NCI-H2029 (cell line): Measurements from ENCODE around the gene TBX3.
"Not testable (repeated sequence)": the region's sequence is repeated elsewhere in the genome, so short reads cannot be mapped to it uniquely, and the experiment has no call there.

Experiments used
- DNase-seq: peaks from one replicate; lab custom pipeline; 2025; lab: John Stamatoyannopoulos, UW

The TBX3 gene

DNA sequence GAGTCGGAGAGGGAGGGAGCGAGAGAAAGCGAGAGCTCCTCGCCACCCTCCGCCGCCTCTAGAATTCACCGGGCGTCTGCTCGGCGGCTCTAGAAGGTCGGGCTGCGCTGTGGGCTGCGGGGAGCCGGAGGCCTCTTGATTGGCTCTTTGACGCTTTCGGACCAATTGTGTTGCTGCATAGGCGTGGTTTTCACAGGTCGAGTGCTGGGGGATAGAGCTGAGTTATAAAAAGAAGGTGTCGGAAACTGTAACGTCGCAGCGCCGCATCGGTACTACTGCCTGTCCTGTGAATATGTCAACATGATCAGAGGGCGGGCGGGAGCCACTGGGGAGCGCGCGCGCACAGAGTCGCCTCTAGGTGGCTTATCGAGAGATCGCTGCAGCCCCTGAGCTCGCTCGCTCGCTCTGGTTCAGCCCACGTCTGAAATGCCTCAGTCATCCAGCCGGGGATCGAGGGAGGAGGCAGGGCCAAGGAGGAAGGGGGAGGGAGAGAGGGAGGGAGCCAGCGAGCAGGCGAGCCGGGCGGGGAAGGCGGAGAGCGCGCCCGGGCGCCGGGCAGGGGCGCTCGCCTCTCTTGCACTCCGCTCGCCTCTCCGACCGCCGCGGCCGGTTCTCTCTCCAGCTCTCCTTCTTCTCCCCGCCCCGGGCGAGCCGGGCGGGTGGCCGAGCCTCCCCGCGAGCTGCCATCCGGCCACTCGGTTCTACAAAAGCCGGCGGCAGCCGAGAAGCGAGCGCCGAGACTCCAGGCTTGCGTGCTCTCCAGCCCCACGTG, at the start of gene TBX3:
TSS of gene TBX3 (minus strand) at position 78 of the 772 bp plus-strand sequence. CDS start 975 bp downstream, outside the sequence.
- DNase-seq, result peak; percentile 98

- no peak for DNase-seq
These were observed 48.6 kb upstream of the TBX3 start for GRCh38 chr12:114732426-114733030.

DNA sequence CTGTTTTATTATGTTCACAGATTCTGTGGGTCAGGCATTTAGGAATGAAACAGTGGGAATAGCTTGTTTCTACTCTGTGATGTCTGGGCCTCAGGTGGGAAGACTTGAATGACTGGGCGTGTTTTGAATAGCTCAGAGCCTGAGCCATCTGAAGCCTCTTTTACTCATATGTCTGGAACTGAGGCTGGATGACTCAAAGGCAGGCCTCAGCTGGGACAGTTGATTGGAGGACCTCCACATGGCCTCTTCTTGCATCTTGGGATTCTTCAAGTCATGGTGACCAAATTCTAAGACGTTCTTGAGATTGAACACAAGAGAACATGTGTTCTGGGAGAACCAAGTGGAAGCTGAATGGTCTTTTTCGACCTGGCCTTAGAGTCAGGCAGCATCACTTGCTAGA, 45.8 kb upstream of the TBX3 start:
- no peak for DNase-seq

DNA sequence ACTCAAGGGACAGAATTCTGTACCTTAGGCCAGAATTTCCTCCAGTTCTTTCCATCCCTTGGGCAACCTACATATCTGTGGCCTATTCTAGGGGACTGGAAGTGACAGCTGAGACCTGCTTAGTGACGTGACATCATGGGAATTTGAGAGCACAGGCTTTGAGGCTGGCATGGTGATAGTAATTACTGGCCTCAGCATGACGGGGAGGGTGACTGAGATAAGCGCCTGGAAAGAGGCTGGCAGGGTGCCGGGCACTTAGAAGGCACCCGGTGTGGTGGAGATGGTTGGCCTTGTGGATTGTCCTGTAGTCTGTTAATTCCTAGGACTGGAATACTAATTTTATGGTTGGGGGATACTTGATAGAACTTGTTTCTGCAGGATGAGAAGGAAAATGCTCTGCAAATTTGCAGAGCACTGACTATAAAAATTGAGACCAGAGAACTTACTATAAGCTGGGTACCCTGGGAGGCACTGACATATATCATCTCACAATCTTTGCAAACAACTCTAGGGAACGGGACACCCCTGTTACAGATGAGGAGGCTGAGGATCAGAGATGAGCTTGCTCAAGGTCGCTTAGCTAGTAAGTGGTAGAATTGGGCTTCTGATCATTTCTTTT, 42.2 kb upstream of the TBX3 start:
- DNase-seq, result peak; percentile 33

- DNase-seq, result not testable (repeated sequence)
These were observed 38.2 kb upstream of the TBX3 start for GRCh38 chr12:114722176-114722575.

- DNase-seq, result no peak
These were observed 37.3 kb upstream of the TBX3 start for GRCh38 chr12:114721266-114721665.

GRCh38 chr12:114713466-114714215, 29.7 kb upstream of the TBX3 start:
- no peak for DNase-seq

DNA sequence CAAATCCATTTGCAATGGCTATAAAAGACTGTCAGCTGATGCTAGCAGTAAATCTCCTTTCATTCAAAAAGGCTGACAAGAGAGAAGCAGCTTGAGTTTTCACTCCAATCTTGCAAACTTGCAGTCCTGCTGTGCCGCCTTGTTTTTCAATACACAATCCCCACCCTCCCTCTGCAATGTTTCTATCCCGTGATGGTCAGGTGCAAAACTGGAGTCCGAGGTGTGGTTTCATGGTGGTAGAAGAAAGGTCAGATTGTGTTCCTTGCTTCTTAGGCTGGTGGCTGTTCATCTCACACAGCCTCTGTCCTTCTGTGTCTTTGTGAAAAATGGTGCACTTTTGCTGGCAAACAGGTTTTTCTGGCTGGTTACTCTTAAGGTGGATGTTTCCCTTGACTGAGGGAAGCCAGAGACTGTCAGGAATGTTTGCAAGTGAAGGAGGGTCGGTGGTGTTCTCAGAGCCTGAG, 27.7 kb upstream of the TBX3 start:
- no peak for DNase-seq

DNA sequence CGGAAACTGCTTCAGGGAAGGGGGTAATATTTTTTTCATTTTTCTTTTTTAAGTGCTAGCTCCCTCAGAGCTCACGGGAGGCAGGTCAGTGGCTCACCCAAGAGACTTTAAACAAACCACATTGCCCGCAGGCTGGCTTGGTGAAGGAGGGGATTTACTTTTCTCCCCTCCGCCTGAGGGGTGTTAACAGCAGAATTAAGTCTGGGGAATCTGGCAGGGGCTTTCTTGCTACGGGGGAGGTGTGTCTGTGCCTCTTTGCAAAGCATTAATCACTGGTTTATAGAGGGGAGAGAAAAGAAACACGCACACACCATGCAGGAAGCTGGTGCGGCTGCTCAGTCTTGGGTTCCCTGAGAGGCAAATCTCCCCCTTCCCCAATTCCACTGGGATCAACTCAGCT, 26.2 kb upstream of the TBX3 start:
- no peak for DNase-seq

- no peak for DNase-seq
These were observed 25.1 kb upstream of the TBX3 start for GRCh38 chr12:114709112-114709511.

DNA sequence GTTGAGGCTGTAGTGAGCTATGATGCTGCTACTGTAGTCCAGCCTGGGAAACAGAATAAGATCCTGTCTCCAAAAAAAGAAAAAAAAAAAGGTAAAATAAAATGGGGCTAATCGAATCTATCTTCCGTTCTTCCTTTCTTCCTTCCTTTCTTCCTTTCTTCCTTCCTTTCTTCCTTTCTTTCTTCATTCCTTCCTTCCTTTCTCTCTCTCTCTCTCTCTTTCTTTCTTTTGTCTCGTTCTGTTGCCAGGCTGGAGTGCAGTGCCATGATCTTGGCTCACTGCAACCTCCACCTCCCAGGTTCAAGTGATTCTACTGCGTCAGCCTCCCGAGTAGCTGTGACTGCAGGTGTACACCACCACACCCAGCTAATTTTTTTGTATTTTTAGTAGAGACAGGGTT, 24.6 kb upstream of the TBX3 start:
- DNase-seq, result not testable (repeated sequence)

DNA sequence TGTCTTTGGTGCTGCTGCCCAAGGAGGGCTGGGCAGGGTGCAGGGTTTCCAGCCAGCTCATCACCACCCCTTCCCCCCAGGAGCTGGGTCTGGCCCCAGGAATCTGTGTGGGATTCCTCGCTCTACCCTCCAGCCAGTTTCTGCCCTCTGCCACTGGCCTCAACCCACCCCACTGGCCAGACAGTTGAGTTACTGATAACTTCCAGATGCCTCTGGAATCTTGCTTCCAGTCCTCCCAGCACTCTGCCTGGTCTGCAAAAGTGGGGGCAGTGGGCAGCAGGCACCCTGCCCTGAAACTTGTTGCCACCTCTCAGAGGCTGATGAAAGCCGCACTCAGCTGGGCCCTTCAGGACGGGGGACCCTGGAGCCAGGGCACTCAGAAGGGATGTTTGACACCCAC, 20.1 kb upstream of the TBX3 start:
- no peak for DNase-seq

DNA sequence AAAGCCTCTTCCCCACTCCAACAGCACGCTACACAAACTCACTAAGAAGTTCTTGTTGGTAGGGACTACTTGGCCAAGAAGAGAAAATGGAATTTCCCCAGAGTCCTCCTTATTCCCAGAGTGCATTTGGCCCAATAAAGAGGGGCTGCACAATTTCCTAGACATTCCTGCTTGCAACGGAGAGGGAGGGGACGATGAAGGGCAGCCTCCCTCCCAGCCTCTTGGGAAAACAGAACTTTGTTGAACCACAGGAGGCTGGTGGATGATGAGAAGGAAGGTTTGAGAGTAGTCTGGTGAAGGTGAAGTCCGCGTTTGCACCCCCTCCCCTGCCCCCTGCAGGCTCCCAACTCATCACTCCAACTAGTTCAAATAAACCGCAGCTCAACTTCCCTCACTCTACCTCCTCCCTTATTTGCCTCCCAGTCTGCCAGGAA, 19.1 kb upstream of the TBX3 start:
- DNase-seq, result no peak

DNA sequence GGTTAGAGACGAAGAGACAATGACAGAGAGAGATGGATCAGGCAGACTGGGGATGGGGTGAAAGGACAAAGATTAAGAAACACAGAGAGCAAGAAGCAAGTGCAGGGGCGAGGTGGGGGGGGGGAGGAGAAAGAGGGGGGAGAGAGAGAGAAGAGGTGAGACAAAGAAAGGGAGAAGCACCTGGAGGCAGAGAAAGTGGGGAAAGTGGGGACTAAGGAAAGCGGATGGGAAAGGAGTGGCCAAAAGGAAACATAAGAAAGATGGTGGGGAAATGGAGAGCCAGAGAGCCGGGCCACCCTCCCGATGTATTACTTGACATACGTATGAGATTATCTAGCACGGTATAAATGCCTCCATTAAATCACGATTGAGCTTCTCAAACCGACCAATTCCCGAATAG, 18.5 kb upstream of the TBX3 start:
- no peak for DNase-seq

- DNase-seq, result no peak
These were observed 17.6 kb upstream of the TBX3 start for GRCh38 chr12:114701553-114701952.

DNA sequence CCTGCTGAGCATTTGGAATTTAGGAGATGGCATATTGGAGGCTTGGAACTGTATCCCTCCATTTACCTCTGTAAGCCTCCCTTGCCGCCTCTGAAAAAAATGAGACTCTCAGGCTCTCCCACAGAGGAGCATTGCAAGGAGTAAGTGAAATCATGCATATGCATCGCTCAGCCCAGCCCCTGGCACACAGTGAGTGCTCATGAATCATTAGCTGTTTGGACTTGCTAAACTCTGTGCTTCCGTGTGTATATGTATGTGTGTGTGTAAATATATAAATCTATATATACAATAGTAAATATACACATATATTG, 17.1 kb upstream of the TBX3 start:
- no peak for DNase-seq

DNA sequence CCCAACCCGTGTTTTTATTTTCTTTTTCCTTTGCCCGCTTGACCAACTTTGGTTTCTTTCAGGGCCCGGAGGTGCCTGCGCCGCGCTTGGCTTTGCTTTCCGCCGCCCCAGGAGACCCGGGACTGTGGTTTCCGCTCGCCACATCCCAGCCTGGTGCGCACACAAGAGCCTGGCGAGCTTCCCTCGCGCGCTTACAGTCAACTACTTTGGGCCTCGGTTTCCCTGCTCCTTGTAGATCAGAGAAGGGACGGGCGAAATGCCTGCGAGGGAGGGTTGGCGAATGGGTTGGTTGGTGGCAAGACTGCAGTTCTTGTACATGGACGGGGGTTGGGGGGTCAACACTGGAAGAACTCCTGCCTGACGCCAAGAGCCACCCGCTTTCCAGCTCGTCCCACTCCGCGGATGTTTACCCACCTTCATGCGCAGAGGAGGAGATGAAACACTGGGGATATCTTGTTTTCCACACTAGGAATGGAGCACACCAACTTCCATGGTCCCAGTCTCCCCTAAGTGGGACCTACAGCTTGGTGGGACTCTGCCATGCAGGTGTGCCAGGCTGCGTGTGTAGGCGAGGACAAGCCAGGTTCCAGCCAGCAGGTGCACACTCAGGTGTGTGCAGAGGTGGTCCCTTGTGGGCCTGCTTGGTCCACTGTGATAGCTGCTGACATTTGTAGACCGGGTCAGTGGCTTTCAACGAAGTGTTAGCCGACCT, 16.6 kb upstream of the TBX3 start:
- DNase-seq, result no peak

GRCh38 chr12:114698566-114699163, 14.7 kb upstream of the TBX3 start:
- DNase-seq, result no peak

- DNase-seq, result no peak
These were observed 14.0 kb upstream of the TBX3 start for GRCh38 chr12:114697741-114698565.

GRCh38 chr12:114697243-114697716, 13.3 kb upstream of the TBX3 start:
- no peak for DNase-seq
